Neutrophil (primary cell): ENCODE measurements around the gene TBC1D22A.

ENCODE experiments used
- H3K27ac ChIP-seq: fragments of 200-600 bp; sonication (generic); 2 replicates; pipeline ENCODE4 v1.5.1; 2016; ENCODE audit warnings: mild to moderate bottlenecking, moderate library complexity
- H3K27me3 ChIP-seq: fragments of 200-600 bp; sonication (generic); 2 replicates; pipeline ENCODE4 v1.6.0; 2016; ENCODE audit warnings: mild to moderate bottlenecking
- H3K36me3 ChIP-seq: fragments of 200-600 bp; sonication (generic); 2 replicates; pipeline ENCODE4 v1.5.1; 2017
- H3K4me1 ChIP-seq, 2 experiments: fragments of 200-600 bp in 1 of 2; sonication (generic) in 1 of 2; 1 replicate in 1 of 2; 2 replicates in 1 of 2; pipeline versions ENCODE4 v1.5.1 to v1.6.1; 2013 to 2016; ENCODE audit warnings: low read depth in 1 of 2, low read length in 1 of 2, mild to moderate bottlenecking in 1 of 2, moderate library complexity in 1 of 2; ENCODE audit not compliant: control insufficient read depth in 1 of 2, insufficient read depth in 1 of 2
- H3K4me3 ChIP-seq, 2 experiments: fragments of 200-600 bp in 1 of 2; sonication (generic) in 1 of 2; 1 replicate in 1 of 2; 2 replicates in 1 of 2; pipeline ENCODE4 v1.5.1; 2013 to 2016; ENCODE audit warnings: low read depth in 1 of 2, low read length in 1 of 2, mild to moderate bottlenecking in 1 of 2, moderate library complexity in 1 of 2
- H3K9me3 ChIP-seq: fragments of 200-600 bp; sonication (generic); 2 replicates; pipeline ENCODE4 v1.5.1; 2016
- TF ChIP-seq, protein P1 (sequence below): fragments of 200-600 bp; sonication (generic); IDR thresholded peaks from 2 replicates; pipeline ENCODE4 v1.5.1; 2016; ENCODE audit warnings: antibody characterized with exemption

The TBC1D22A gene

DNA sequence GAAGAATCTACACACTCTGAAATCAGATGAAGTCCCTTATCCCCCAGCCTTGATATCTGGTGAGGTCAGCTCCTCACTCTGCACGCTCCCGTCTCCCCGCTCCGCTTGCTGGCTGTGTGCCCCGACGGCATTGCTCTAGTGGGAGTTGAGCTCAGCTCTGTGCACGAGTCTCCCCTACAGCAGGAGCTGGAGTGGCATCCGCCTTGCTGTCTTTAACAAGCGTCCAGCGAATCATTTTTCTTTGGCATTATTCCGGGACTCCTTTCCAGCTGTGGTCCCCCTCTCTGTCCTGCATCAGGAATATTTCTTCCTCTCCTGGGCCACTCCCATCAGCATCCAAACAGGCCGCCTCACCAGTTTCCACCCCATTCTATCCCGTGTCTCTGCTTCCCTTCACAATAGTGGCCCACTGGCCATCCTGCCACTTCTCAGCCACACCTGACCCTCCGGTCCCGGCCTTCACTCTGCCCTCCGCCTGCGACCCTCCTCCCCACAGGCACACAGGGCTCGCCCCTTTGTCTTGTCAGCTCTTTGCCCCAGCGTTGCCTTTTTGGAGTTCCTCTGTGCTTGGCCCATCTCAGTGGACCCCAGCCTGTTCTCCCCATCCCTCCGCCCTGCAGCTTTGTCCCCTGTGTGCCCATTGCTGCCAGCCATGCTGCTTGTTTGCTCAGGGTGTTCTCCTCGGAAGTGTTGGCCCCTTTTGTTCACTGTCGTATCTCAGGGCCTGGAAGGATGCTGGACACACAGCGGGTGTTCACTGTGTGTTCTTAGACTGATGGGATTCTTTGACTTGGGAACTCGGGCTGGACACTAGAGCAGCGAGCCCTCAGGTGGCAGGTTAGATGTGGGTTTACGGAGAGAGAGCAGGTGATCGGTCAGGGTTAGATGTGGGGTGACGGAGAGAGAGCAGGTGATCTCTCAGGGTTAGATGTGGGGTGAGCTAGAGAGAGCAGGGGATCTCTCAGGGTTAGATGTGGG lies 441.8 kb downstream of the TBC1D22A start:
- TF ChIP-seq, protein P1, sequence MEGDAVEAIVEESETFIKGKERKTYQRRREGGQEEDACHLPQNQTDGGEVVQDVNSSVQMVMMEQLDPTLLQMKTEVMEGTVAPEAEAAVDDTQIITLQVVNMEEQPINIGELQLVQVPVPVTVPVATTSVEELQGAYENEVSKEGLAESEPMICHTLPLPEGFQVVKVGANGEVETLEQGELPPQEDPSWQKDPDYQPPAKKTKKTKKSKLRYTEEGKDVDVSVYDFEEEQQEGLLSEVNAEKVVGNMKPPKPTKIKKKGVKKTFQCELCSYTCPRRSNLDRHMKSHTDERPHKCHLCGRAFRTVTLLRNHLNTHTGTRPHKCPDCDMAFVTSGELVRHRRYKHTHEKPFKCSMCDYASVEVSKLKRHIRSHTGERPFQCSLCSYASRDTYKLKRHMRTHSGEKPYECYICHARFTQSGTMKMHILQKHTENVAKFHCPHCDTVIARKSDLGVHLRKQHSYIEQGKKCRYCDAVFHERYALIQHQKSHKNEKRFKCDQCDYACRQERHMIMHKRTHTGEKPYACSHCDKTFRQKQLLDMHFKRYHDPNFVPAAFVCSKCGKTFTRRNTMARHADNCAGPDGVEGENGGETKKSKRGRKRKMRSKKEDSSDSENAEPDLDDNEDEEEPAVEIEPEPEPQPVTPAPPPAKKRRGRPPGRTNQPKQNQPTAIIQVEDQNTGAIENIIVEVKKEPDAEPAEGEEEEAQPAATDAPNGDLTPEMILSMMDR = no peak
- H3K27ac ChIP-seq = no peak overlapping the region
- H3K36me3 ChIP-seq = no peaks in the 10 kb centered on the region

GRCh38 chr22:47205081-47205491 lies 442.6 kb downstream of the TBC1D22A start:
- no peaks in the 10 kb centered on the region for H3K36me3 ChIP-seq
- H3K4me1 ChIP-seq = no peaks in the 10 kb centered on the region
- no peaks in the 10 kb centered on the region for H3K27me3 ChIP-seq
- TF ChIP-seq, protein P1 = no peak
- H3K4me3 ChIP-seq = no peak overlapping the region
- no peaks in the 10 kb centered on the region for H3K9me3 ChIP-seq
- no peak overlapping the region for H3K27ac ChIP-seq

More for the DNA sequence above, 441.8 kb downstream of the TBC1D22A start:
- Histone ChIP-seq H3K27me3 (no peaks in the 10 kb centered on the region), H3K4me1 (no peaks in the 10 kb centered on the region), H3K9me3 (no peaks in the 10 kb centered on the region), H3K4me3 (no peak overlapping the region)

DNA sequence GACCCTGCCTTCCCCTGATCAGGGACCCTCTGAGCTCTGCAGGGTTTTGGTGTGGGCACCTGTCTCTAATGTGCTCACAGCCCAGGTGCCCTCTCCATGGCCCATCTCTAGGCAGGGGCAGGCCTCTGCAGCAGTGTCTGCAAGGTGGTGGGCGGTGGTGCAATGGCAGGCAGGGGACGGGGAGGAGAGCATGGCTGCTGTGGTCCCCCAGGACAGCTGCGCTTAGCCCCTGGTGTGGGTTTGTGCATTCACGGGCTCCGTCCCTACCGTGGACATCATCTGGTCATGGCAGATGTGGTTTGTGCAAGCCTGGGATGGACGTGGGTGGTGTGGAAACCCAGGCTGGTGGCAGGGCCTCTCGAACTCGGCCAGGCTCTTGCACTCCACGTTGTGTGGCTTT lies 443.1 kb downstream of the TBC1D22A start:
- H3K4me3 ChIP-seq = no peak overlapping the region
- no peaks in the 10 kb centered on the region for H3K4me1 ChIP-seq
- TF ChIP-seq, protein P1 = no peak
- no peaks in the 10 kb centered on the region for H3K9me3 ChIP-seq
- no peak overlapping the region for H3K27ac ChIP-seq
- H3K27me3 ChIP-seq = no peaks in the 10 kb centered on the region
- no peaks in the 10 kb centered on the region for H3K36me3 ChIP-seq

- TF ChIP-seq, protein P1 = no peak
- no peaks in the 10 kb centered on the region for H3K36me3 ChIP-seq
- no peaks in the 10 kb centered on the region for H3K27me3 ChIP-seq
- no peak overlapping the region for H3K4me3 ChIP-seq
- H3K4me1 ChIP-seq = no peaks in the 10 kb centered on the region
- no peaks in the 10 kb centered on the region for H3K9me3 ChIP-seq
- no peak overlapping the region for H3K27ac ChIP-seq
These were observed 443.7 kb downstream of the TBC1D22A start for GRCh38 chr22:47206164-47206563.

DNA sequence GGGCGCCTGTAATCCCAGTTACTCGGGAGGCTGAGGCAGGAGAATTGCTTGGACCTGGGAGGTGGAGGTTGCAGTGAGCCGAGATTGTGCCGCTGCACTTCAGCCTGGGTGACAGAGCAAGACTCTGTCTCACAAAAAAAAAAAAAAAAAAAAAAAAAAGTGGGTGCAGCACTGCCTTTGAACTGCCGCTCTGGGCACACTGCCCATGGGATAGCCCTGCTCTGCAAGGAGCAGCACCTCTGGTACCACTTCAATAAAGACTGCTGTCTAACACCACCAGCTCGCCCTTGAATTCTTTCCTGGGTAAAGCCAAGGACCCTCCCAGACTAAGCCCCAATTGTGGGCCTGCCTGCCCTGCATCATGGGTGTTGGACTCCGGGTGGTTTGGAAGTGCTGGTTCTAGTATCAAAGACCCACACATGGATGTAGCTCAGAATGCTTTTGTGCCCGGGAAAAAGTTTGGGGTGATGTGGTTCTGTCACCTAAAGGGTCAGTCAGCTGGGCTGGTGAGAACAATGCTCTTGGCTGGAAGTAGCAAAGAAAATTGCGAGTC lies 444.3 kb downstream of the TBC1D22A start:
- Histone ChIP-seq H3K27ac (no peak overlapping the region), H3K4me3 (no peak overlapping the region), H3K36me3 (no peaks in the 10 kb centered on the region), H3K4me1 (no peaks in the 10 kb centered on the region), H3K27me3 (no peaks in the 10 kb centered on the region), H3K9me3 (no peaks in the 10 kb centered on the region)
- TF ChIP-seq, protein P1 = no peak
